Stimulated activated CD8-positive, alpha-beta memory T cell treated with anti-CD3 and anti-CD28 coated beads, Interleukin-15, amount 100 ng/mL, for 1 hour (primary cell): Measurements from ENCODE around the gene ALDH4A1.
"Not testable (repeated sequence)": the region's sequence is repeated elsewhere in the genome, so short reads cannot be mapped to it uniquely, and the experiment has no call there.

Source experiments
- DNase-seq: peaks from one replicate; pipeline ENCODE4 v3.0.0-alpha.2; 2020; ENCODE audit warnings: low read depth

Gene ALDH4A1

DNA sequence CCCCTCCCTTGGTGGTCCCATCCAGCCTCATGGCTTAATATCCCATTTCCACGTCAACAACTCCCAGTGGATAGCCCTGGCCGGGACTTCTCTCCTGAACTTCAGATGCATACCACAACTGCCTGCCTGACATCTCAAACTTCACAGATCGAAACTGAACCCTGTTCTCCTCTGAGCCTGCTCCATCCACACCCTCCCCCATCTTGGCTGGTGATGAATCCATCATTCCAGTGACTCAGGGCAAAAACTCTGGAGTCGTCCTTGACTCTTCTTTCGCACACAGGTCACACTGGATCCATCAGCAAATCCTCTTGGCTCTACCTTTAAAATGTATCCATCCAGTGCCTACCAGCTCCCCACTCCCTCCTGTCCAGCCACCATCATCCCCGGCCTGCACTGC lies 46.8 kb downstream of the ALDH4A1 start:
- no peak for DNase-seq

DNA sequence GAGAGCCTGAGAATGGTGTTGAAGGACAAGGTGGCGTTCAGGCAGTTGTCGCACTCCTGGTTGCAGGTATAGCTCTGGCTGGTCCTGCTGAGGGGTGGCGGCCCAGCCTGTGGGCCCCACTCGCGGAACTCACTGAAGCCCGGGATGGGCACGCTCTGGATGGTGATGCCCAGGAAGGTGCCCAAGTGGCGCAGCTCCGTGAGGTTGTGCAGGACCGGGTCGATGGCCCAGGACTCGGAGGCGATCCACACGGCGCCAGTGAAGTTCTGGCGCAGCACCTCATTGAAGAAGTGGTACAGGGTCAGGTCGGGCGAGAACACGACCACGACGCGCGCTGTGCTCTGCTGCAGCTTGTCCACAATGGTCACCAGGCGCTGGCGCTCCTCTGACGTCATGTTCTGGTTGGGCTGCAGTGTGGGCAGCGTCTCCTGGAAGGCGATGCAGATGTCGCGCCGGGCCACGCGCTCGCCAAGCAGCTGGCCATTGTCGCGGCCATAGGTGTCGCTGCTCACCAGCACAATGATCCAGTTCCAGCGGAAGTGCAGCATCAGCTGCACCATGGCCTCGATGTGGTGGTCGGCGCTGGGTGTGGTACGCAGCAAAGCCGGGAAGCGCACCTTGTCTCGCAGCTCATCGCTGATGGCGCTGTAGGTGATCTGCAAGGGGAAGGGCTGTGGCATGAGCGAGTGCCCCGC lies 47.9 kb downstream of the ALDH4A1 start:
- DNase-seq = no peak

DNA sequence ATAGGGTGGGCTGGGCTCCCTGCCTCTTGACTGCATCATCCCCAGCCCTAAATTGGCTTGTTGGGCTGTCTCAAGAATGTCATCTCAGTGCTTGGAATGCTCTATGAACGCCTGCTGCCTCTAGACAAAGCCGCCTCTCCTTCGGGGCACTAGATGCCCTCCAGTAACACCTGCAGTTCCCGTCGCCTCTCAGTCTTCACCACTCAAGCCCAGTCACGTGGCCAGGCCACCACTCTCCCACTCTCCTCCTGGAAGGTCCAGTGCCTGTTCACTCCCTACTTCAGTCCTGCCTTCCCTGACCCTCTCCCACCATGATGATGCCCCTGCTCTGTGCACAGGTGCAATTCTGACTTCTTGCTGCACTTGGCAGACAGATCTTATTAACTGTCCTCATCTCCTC lies 49.9 kb downstream of the ALDH4A1 start:
- no peak for DNase-seq

DNA sequence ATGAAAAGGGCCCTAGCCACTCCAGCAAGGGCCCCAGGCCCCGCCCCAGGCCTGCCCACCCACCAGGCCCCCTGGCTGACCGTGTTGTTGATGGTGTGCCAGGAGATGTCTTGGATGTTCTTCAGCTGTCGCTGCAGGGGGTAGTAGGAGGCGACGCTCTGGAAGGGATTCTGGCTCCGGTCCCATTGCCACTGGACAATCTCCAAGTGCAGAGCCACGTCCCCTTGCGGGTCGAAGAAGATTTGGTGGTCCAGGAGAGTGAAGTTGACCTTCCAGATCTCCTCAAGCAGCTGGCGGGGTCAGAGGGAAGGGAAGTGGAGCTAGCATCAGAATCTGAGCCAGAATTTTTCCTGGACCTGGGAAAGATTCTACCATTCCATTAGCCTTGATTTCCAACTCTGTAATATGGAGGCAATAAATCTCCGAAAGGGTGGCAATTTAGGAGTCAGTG lies 53.1 kb downstream of the ALDH4A1 start:
- no peak for DNase-seq

DNA sequence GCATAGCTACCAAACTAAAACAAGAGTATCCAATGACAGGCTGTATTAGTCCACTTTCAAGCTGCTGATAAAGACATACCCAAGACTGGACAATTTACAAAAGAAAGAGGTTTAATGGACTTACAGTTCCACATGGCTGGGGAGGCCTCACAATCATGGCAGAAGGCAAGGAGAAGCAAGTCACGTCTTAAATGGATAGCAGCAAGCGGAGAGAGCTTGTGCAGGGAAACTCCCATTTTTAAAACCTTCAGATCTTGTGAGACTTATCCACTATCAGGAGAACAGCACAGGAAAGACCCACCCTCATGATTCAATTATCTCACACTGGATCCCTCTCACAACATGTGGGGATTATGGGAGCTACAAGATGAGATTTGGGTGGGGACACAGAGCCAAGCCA lies 54.6 kb downstream of the ALDH4A1 start:
- not testable (repeated sequence) for DNase-seq

DNA sequence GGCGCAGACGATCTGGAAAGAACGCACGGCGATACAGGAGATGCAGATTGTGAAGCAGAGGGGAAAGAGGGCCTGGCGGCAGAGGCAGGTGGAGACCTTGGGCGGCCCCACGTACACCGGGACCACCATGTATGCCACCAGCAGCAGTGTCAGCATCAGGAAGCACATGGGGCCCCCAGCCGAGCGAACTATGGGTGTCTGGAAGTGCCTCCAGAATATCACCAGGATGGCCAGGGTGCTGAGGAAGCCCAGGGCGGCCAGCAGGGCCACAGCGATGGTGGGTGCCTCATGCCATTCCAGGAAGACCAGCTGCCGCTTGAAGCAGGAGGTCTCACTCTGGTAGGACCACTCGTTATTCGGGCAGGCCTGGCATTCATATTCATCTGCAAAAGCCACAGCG lies 62.2 kb downstream of the ALDH4A1 start:
- DNase-seq = no peak

DNA sequence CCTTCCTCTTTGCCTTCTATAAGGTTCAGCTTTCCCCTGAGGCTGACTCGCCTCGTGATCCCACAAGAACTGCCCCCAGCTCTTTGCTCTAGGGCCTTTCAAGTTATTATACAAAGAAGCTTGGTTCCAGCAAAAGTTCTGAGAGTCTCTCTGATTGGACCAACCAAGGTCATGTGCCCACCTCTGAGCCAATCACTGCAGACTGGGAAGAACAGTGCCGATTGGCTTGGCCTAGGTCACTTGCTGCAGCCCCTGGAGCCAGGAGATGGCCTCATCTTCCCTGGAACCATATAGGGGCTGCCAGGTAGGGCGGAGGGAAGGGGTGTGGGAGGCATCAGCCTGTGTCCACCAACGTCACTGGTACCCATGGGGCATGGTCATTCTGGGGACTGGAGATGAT lies 65.7 kb downstream of the ALDH4A1 start:
- no peak for DNase-seq

DNA sequence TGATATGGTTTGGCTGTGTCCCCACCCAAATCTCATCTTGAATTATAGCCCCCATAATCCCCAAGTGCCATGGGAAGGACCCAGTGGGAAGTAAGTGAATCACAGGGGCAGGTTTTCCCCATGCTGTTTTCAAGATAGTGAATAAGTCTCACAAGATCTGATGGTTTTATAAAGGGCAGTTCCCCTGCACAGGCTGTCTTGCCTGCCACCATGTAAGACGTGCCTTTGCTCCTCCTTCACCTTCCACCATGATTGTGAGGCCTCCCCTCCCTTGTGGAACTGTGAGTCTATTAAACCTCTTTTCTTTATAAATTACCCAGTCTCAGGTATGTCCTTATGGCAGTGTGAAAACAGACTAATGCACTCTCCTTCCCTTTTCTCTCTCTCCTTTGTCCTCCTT lies 70.0 kb downstream of the ALDH4A1 start:
- DNase-seq = not testable (repeated sequence)

DNA sequence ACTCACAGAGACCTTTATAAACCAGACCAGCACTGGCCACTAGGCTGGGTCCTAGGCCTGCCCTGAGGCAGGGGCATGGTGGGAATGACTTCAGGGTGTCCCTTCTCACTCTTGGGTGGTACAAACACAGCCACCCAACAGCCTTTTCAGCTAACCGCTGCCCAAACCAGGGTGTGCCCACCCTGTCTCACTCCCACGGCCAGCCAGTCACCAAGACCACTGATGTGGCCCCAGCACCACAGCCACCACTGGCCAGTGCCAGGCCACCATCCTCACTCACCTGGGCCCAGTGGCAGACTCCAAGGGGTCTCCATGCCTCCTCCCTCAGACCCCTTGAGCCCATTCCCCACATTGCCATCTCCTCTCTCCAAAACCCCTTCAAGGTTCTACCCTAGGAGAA lies 70.7 kb downstream of the ALDH4A1 start:
- DNase-seq = no peak

DNA sequence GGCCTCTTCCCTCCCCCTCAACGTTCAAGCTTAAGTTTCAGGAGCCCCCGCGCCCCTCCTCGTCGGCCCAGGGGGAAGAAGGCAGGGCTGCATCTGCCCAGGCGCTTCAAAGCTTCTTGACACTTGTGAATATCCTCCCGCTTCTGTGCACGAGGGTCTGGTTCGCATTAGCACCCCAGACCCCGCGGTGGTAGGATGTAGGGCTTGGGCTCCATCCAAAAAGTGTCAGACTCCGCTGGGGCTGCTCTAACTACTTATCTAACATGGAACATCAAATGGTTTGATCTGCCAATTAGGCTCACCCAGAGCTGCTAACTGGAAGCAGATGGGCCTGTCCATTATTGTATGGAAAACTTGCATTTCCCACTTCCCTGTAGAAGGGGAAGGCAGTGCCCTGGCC lies 71.8 kb downstream of the ALDH4A1 start:
- DNase-seq = no peak

DNA sequence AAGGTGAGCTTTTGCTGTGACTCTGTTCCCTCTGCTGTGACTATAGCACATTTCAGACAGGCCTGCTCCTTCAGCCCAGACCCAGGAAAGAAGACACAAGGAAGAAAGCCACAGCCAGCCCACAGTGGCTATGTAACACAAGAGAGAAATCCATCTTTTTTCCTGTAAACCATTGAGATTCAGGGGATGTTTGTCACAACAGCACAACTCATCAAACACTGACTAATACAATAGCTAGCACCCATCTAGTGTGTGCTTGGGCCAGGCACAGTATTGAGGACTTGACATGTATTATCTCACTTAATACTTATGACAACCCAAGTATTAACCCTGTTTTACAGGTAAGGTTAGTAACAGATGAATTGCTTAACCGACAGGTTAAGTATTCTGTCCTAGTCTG lies 72.7 kb downstream of the ALDH4A1 start:
- DNase-seq = no peak

DNA sequence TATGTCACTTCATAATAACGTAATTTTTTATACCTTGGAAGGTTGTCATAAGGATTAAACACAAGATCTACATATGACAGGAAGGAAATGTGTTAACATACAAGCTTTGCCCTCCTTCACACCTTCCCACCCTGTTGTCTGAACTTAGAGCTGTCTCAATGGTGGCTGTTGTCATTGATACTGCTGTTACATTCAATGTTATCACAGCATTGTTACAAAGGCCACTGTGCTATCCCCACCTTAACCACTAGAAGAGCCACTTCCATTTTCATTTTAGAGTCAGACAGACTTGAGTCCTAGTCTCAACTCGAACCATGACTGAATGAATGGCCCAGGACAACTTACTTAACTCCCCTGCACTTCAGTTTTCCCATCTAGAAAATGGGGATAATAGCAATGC lies 74.1 kb downstream of the ALDH4A1 start:
- DNase-seq = no peak

DNA sequence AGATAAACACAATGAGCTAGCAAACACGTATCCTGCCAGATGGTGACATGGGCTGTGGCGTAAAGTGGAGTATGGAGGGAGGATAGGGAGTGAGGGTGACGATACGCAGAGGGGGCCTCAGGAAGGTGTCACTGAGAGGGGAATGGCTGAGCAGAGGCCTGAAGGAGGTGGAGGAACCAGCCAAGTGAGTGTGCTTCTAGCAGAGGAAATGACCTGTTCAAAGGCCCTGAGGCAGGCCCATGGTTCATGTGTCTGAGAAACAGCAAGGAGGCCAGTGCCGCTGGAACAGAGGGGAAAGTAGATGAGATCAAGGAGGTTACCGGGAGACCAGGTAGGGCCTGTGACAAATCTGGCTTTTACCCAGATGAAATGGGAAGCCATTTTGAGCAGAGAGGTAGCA lies 78.9 kb downstream of the ALDH4A1 start:
- DNase-seq = no peak
